H1 (cell line): ENCODE data around the gene FECH. TPM values are rescaled to one million over a fixed set of nuclear protein-coding genes. Genes with fewer than 3 reads are reported as not detected.

Experiments used
- CHD1 ChIP-seq: IDR thresholded peaks from 2 replicates; pipeline ENCODE4 v1.6.1; 2012; ENCODE audit warnings: low read depth, low read length, improper control_type of control experiment
- JUND ChIP-seq: IDR thresholded peaks from 2 replicates; pipeline ENCODE4 v1.6.1; 2011; ENCODE audit warnings: mild to moderate bottlenecking, improper control_type of control experiment, low read length
- POU5F1 ChIP-seq: IDR thresholded peaks from 2 replicates; pipeline ENCODE4 v1.6.1; 2011; ENCODE audit warnings: low read depth, mild to moderate bottlenecking, low read length, moderate library complexity
- RAD21 ChIP-seq, 2 experiments: IDR thresholded peaks in 1 of 2; conservative IDR thresholded peaks in 1 of 2; 2 replicates each; pipeline ENCODE4 v1.6.1; 2011; ENCODE audit warnings: low read depth in 2 of 2, low read length in 2 of 2, improper control_type of control experiment in 1 of 2, inconsistent platforms in 1 of 2, mild to moderate bottlenecking in 1 of 2, moderate library complexity in 1 of 2
- SAP30 ChIP-seq: fragments of 300-600 bp; sonication (generic); IDR thresholded peaks from 2 replicates; pipeline ENCODE4 v1.7.1; 2012; ENCODE audit warnings: low read length, moderate library complexity, mild to moderate bottlenecking, inconsistent platforms; ENCODE audit not compliant: insufficient read depth, insufficient replicate concordance
- SRF ChIP-seq: IDR thresholded peaks from 2 replicates; pipeline ENCODE4 v1.6.1; 2011; ENCODE audit warnings: mild to moderate bottlenecking, low read depth, low read length, moderate library complexity
- polyA plus RNA-seq, 7 experiments: library from polyadenylated mRNA; depleted of rRNA in 3 of 7; stranded (reverse) in 5 of 7; unstranded in 2 of 7; fragments of >200 nt in 5 of 7; fragments of 200-250 nt in 2 of 7; gene quantifications; 1 replicate in 5 of 7; 2 replicates in 1 of 7; 4 replicates in 1 of 7; pipeline versions ENCODE4 v1.2.1 to v1.2.3, GENCODE V29; 2011 to 2013; ENCODE audit warnings: missing spikeins in 2 of 7, mixed read lengths in 2 of 7
- total RNA-seq: library from RNA; stranded (reverse); fragmentation: NEBNext Ultra II Directional; extraction: Animal tissue kit (Norgen Biotek cat#: 25700); gene quantifications from 2 replicates; pipeline ENCODE4 v1.2.1, GENCODE V29; 2021
- TF ChIP-seq, protein P1 (sequence below): fragments of 300-600 bp; sonication (generic); IDR thresholded peaks from 2 replicates; pipeline ENCODE4 v1.7.1; 2012; ENCODE audit warnings: low read length, moderate library complexity, mild to moderate bottlenecking, inconsistent platforms; ENCODE audit not compliant: insufficient replicate concordance
- TF ChIP-seq, protein P2 (sequence below): IDR thresholded peaks from 2 replicates; pipeline ENCODE4 v1.6.1; 2011; ENCODE audit warnings: low read length, improper control_type of control experiment
- TF ChIP-seq, protein P3 (sequence below): IDR thresholded peaks from 2 replicates; pipeline ENCODE4 v1.6.1; 2011; ENCODE audit warnings: low read depth, mild to moderate bottlenecking, low read length; ENCODE audit not compliant: insufficient read depth

Gene FECH
- total and polyA plus RNA-seq, 2 of the 8 experiments (the other 6 are each of a cell fraction or from before 2014, with no cell fraction given), result 13.1 to 26.6 TPM

DNA sequence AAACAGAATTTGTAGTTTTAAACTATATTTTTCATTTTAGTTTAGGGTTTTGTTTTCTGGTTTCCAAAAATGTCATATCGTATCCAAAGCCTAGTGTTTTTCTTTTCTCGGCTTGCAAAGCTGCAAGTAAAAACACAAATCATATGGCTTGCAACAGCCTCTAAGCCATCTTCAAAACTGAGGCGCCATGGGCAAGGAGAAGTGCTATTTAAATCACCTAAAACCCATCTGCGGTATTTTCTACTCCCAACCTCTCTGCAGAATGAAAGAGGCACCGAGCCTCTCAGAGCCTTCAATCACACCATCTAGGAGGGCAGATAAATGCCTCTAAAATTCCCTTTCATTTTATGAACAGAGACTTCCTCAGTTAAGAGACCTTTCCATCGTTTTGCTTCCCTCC is 25.2 kb downstream of the FECH start (continued):
- TF ChIP-seq, protein P1, sequence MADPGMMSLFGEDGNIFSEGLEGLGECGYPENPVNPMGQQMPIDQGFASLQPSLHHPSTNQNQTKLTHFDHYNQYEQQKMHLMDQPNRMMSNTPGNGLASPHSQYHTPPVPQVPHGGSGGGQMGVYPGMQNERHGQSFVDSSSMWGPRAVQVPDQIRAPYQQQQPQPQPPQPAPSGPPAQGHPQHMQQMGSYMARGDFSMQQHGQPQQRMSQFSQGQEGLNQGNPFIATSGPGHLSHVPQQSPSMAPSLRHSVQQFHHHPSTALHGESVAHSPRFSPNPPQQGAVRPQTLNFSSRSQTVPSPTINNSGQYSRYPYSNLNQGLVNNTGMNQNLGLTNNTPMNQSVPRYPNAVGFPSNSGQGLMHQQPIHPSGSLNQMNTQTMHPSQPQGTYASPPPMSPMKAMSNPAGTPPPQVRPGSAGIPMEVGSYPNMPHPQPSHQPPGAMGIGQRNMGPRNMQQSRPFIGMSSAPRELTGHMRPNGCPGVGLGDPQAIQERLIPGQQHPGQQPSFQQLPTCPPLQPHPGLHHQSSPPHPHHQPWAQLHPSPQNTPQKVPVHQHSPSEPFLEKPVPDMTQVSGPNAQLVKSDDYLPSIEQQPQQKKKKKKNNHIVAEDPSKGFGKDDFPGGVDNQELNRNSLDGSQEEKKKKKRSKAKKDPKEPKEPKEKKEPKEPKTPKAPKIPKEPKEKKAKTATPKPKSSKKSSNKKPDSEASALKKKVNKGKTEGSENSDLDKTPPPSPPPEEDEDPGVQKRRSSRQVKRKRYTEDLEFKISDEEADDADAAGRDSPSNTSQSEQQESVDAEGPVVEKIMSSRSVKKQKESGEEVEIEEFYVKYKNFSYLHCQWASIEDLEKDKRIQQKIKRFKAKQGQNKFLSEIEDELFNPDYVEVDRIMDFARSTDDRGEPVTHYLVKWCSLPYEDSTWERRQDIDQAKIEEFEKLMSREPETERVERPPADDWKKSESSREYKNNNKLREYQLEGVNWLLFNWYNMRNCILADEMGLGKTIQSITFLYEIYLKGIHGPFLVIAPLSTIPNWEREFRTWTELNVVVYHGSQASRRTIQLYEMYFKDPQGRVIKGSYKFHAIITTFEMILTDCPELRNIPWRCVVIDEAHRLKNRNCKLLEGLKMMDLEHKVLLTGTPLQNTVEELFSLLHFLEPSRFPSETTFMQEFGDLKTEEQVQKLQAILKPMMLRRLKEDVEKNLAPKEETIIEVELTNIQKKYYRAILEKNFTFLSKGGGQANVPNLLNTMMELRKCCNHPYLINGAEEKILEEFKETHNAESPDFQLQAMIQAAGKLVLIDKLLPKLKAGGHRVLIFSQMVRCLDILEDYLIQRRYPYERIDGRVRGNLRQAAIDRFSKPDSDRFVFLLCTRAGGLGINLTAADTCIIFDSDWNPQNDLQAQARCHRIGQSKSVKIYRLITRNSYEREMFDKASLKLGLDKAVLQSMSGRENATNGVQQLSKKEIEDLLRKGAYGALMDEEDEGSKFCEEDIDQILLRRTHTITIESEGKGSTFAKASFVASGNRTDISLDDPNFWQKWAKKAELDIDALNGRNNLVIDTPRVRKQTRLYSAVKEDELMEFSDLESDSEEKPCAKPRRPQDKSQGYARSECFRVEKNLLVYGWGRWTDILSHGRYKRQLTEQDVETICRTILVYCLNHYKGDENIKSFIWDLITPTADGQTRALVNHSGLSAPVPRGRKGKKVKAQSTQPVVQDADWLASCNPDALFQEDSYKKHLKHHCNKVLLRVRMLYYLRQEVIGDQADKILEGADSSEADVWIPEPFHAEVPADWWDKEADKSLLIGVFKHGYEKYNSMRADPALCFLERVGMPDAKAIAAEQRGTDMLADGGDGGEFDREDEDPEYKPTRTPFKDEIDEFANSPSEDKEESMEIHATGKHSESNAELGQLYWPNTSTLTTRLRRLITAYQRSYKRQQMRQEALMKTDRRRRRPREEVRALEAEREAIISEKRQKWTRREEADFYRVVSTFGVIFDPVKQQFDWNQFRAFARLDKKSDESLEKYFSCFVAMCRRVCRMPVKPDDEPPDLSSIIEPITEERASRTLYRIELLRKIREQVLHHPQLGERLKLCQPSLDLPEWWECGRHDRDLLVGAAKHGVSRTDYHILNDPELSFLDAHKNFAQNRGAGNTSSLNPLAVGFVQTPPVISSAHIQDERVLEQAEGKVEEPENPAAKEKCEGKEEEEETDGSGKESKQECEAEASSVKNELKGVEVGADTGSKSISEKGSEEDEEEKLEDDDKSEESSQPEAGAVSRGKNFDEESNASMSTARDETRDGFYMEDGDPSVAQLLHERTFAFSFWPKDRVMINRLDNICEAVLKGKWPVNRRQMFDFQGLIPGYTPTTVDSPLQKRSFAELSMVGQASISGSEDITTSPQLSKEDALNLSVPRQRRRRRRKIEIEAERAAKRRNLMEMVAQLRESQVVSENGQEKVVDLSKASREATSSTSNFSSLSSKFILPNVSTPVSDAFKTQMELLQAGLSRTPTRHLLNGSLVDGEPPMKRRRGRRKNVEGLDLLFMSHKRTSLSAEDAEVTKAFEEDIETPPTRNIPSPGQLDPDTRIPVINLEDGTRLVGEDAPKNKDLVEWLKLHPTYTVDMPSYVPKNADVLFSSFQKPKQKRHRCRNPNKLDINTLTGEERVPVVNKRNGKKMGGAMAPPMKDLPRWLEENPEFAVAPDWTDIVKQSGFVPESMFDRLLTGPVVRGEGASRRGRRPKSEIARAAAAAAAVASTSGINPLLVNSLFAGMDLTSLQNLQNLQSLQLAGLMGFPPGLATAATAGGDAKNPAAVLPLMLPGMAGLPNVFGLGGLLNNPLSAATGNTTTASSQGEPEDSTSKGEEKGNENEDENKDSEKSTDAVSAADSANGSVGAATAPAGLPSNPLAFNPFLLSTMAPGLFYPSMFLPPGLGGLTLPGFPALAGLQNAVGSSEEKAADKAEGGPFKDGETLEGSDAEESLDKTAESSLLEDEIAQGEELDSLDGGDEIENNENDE, result no peak
- TF ChIP-seq, protein P2, sequence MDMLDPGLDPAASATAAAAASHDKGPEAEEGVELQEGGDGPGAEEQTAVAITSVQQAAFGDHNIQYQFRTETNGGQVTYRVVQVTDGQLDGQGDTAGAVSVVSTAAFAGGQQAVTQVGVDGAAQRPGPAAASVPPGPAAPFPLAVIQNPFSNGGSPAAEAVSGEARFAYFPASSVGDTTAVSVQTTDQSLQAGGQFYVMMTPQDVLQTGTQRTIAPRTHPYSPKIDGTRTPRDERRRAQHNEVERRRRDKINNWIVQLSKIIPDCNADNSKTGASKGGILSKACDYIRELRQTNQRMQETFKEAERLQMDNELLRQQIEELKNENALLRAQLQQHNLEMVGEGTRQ, result no peak
- TF ChIP-seq, protein P3, sequence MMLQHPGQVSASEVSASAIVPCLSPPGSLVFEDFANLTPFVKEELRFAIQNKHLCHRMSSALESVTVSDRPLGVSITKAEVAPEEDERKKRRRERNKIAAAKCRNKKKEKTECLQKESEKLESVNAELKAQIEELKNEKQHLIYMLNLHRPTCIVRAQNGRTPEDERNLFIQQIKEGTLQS, result no peak
- TF ChIP-seq CHD1 (no peak), JUND (no peak), RAD21 (IDR thresholded peaks at IDR 0.05 in 1 of 2, conservative IDR thresholded peaks at IDR 0.05 in 1 of 2; ENCODE audit: low read depth in 2 of 2, low read length in 2 of 2) (no peak), SAP30 (no peak), SRF (no peak), POU5F1 (no peak)
- TF ChIP-seq, all 59 proteins: peak for 0
